DND-41 (cell line): Measurements from ENCODE around the gene DPP6.

Source experiments
- ATAC-seq: fragments of 200-7000 bp; cut with Tn5 transposase; 3 replicates; pipeline ENCODE4 v1.9.1; 2021; ENCODE audit warnings: low read depth; ENCODE audit not compliant: insufficient read depth
- DNase-seq: peaks from one replicate; pipeline ENCODE4 v3.0.0-alpha.2; 2020
- H2AFZ ChIP-seq: 2 replicates; pipeline ENCODE4 v1.6.0; 2012; ENCODE audit warnings: low read depth, low read length
- H3K27ac ChIP-seq: 2 replicates; pipeline ENCODE4 v1.5.1; 2012; ENCODE audit warnings: low read length, inconsistent platforms
- H3K27me3 ChIP-seq: fragments of 200-600 bp; sonication (generic); 2 replicates; pipeline ENCODE4 v1.6.0; 2012; ENCODE audit warnings: low read length, mild to moderate bottlenecking, inconsistent platforms; ENCODE audit not compliant: insufficient read depth, poor library complexity
- H3K36me3 ChIP-seq: 2 replicates; pipeline ENCODE4 v1.5.1; 2012; ENCODE audit warnings: low read length, inconsistent platforms; ENCODE audit not compliant: insufficient read depth
- H3K4me1 ChIP-seq: 2 replicates; pipeline ENCODE4 v1.5.1; 2012; ENCODE audit warnings: mild to moderate bottlenecking, low read length; ENCODE audit not compliant: insufficient read depth
- H3K4me2 ChIP-seq: 2 replicates; pipeline ENCODE4 v1.6.0; 2012; ENCODE audit warnings: mild to moderate bottlenecking, moderate library complexity, low read length, inconsistent platforms; ENCODE audit not compliant: insufficient read depth
- H3K4me3 ChIP-seq, 2 experiments: fragments of 200-600 bp in 1 of 2; shearing (Covaris generic) in 1 of 2; 2 replicates each; pipeline ENCODE4 v1.5.1; 2012 to 2016; ENCODE audit warnings: inconsistent platforms in 2 of 2, low read length in 2 of 2, mild to moderate bottlenecking in 2 of 2, low read depth in 1 of 2, moderate library complexity in 1 of 2
- H3K79me2 ChIP-seq: 2 replicates; pipeline ENCODE4 v1.6.0; 2012; ENCODE audit warnings: low read length, inconsistent platforms; ENCODE audit not compliant: insufficient read depth
- H3K9ac ChIP-seq: 2 replicates; pipeline ENCODE4 v1.6.0; 2012; ENCODE audit warnings: low read depth, mild to moderate bottlenecking, inconsistent platforms, low read length, moderate library complexity
- H3K9me3 ChIP-seq: 2 replicates; pipeline ENCODE4 v1.5.1; 2012; ENCODE audit warnings: low read length, moderate library complexity, mild to moderate bottlenecking, inconsistent platforms; ENCODE audit not compliant: insufficient read depth, severe bottlenecking
- H4K20me1 ChIP-seq: 2 replicates; pipeline ENCODE4 v1.6.0; 2012; ENCODE audit warnings: low read length; ENCODE audit not compliant: insufficient read depth
- EZH2 ChIP-seq: IDR thresholded peaks from 3 replicates; pipeline ENCODE4 v1.6.1; 2012; ENCODE audit warnings: borderline replicate concordance, low read depth, mild to moderate bottlenecking, moderate library complexity, low read length, inconsistent platforms; ENCODE audit not compliant: severe bottlenecking
- TF ChIP-seq, protein P1 (sequence below): IDR thresholded peaks from 2 replicates; pipeline ENCODE4 v1.5.1; 2012; ENCODE audit warnings: borderline replicate concordance, low read length, moderate library complexity, mild to moderate bottlenecking; ENCODE audit not compliant: poor library complexity, severe bottlenecking; ENCODE audit errors: extremely low read depth

Gene DPP6

DNA sequence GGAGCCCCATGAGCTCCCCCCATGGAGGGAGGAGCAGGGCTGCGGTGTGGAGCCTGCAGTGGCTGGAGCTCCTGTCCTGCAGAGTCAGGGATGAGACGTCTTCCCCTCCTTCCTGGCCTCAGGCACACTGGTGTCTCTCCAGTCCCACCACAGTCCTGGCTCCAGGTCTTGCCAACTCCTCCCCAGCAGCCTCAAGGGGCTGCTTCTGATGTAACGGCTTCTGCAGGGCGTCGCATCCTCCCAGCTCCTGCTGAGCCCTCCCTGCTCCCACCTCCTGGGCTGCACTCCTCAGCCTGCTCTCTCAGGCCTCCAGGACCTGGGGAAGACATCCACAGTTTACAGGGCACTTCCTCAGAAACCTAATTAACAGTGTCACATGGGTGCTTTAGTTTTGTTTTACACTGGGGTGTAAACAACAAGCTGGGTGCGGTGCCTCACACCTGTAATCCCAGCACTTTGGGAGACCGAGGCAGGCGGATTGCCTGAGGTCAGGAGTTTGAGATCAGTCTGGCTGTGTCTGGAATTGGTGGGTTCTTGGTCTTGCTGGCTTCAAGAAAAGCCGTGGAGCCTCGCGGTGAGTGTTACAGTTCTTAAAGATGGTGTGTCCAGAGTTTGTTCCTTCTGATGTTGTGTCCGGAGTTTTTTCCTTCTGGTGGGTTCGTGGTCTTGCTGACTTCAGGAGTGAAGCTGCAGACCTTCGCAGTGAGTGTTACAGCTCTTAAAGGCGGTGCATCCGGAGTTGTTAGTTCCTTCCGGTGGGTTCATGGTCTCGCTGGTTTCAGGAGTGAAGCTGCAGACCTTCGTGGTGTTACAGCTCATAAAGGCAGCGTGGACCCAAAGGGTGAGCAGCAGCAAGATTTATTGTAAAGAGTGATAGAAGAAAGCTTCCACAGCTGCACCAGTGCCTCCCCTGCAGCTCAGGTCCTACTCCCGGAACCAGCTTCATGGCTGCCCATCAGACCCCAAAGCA, 855.7 kb downstream of the DPP6 start:
- ATAC-seq (no peak), DNase-seq (no peak)
- Histone ChIP-seq H3K27me3 (no peaks in the 10 kb centered on the region), H3K4me2 (no peak overlapping the region), H3K27ac (no peak overlapping the region), H3K9ac (no peak overlapping the region), H2AFZ (no peak overlapping the region), H3K36me3 (no peaks in the 10 kb centered on the region), H3K9me3 (no peaks in the 10 kb centered on the region), H3K4me3 (no peak overlapping the region), H3K4me1 (no peaks in the 10 kb centered on the region), H4K20me1 (no peaks in the 10 kb centered on the region), H3K79me2 (no peaks in the 10 kb centered on the region)
- TF ChIP-seq, protein P1, sequence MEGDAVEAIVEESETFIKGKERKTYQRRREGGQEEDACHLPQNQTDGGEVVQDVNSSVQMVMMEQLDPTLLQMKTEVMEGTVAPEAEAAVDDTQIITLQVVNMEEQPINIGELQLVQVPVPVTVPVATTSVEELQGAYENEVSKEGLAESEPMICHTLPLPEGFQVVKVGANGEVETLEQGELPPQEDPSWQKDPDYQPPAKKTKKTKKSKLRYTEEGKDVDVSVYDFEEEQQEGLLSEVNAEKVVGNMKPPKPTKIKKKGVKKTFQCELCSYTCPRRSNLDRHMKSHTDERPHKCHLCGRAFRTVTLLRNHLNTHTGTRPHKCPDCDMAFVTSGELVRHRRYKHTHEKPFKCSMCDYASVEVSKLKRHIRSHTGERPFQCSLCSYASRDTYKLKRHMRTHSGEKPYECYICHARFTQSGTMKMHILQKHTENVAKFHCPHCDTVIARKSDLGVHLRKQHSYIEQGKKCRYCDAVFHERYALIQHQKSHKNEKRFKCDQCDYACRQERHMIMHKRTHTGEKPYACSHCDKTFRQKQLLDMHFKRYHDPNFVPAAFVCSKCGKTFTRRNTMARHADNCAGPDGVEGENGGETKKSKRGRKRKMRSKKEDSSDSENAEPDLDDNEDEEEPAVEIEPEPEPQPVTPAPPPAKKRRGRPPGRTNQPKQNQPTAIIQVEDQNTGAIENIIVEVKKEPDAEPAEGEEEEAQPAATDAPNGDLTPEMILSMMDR = no peak
- TF ChIP-seq EZH2 = no peak

DNA sequence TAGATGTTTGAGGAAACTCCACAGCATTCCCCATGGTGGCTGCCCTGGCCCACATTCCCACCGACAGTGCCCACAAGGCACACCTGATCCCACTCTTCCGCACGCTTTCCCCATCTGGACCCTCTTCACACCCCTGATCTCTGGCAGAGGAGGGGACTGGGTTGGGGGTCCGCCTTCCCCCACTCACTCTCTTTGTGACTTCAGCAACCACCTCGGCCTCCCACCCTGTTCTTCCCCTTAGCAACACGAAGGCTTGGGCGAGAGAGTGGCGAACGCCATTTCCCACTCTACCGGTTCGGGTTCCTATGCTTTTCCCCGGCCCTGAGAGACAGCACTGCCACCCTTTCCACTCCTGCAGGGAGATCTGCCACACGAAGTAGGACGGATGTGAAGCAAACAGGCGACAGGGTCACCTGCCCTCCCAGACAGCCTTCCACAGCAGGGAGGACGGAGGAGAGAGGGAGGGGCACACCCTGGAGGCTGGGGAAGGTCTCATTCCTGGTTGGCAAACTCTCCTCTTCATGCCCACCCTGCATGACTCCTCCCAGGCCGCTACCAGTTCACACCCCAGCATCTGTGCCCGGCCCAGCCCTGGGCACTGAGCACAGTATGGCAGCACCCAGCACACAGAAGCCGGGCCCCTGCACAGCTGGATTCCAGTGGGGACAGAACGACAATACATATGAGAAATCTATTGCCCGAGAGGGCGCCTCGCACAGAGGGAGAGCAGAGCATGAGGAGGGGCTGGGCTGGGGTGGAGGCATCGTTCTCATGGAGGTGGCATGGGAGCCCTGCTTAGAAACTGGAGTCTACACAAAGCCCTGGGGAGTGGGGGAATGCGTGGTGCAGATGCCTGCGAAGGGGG, 857.3 kb downstream of the DPP6 start:
- no peaks in the 10 kb centered on the region for H3K27me3 ChIP-seq
- ATAC-seq (no peak), DNase-seq (no peak)
- no peak overlapping the region for H3K4me3 ChIP-seq
- no peak overlapping the region for H2AFZ ChIP-seq
- no peaks in the 10 kb centered on the region for H3K9me3 ChIP-seq
- no peak overlapping the region for H3K9ac ChIP-seq
- no peaks in the 10 kb centered on the region for H3K4me1 ChIP-seq
- H3K36me3 ChIP-seq = no peaks in the 10 kb centered on the region
- H3K4me2 ChIP-seq = no peak overlapping the region
- H3K79me2 ChIP-seq = no peaks in the 10 kb centered on the region
- H4K20me1 ChIP-seq = no peaks in the 10 kb centered on the region; the same call in 1 of the 2 replicates
- TF ChIP-seq EZH2 = no peak
- TF ChIP-seq, protein P1 = no peak
- no peak overlapping the region for H3K27ac ChIP-seq

DNA sequence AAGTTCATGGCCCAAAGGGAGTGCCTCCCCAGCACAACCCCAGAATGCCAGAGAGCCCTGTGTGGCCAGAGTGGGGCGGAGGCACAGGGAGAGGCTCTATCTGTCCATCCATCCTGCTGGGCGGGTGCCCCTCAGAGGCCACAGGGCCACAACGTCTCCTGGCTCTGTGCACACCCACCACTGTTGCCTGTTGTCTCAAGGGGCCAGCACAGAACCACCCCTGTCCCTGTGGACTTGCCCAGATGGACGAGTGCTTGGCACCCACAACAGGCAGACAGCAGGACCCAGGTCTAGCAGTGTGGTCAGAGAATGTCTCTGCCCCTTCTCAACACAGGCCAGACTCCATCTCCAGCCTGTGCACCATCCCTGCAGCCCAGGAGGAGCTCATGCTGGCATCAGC, 857.9 kb downstream of the DPP6 start:
- no peaks in the 10 kb centered on the region for H3K27me3 ChIP-seq
- no peak overlapping the region for H3K4me3 ChIP-seq
- no peak overlapping the region for H3K9ac ChIP-seq
- H3K4me2 ChIP-seq = no peak overlapping the region
- TF ChIP-seq EZH2 = no peak
- TF ChIP-seq, protein P1 = no peak
- no peak overlapping the region for H2AFZ ChIP-seq
- no peaks in the 10 kb centered on the region for H3K79me2 ChIP-seq
- no peak for ATAC-seq
- H3K4me1 ChIP-seq = no peaks in the 10 kb centered on the region
- no peaks in the 10 kb centered on the region for H3K36me3 ChIP-seq
- no peak for DNase-seq
- H3K9me3 ChIP-seq = no peaks in the 10 kb centered on the region
- H3K27ac ChIP-seq = no peak overlapping the region
- no peaks in the 10 kb centered on the region; the same call in 1 of the 2 replicates for H4K20me1 ChIP-seq
